B cell (primary cell): Measurements from ENCODE around the gene HDAC7. TPM values are rescaled to one million over a fixed set of nuclear protein-coding genes. Genes with fewer than 3 reads are reported as not detected.
"Not testable (repeated sequence)": the region's sequence is repeated elsewhere in the genome, so short reads cannot be mapped to it uniquely, and the experiment has no call there.

ENCODE experiments used
- ATAC-seq: fragments of 200-7000 bp; cut with Tn5 transposase; one replicate; pipeline ENCODE4 v1.10.0; 2021; ENCODE audit warnings: low read depth, mild to moderate bottlenecking, moderate number of reproducible peaks, moderate library complexity
- CTCF ChIA-PET: fragments of 350-600 bp; sonication (Branson Sonifier 250); formaldehyde crosslinking; loops from one replicate; lab custom pipeline; 2021; ENCODE audit warnings: antibody characterized with exemption, inconsistent platforms; lab: Charles Lee
- POLR2A ChIA-PET: fragments of 350-600 bp; sonication (Branson Sonifier 250); formaldehyde crosslinking; loops from one replicate; lab custom pipeline; 2021; ENCODE audit warnings: antibody characterized with exemption; lab: Charles Lee
- DNase-seq: peaks from one replicate; pipeline ENCODE4 v3.0.0; 2013
- H2AFZ ChIP-seq: 2 replicates; pipeline ENCODE4 v1.6.1; 2012; ENCODE audit warnings: mild to moderate bottlenecking, low read depth, low read length; ENCODE audit not compliant: insufficient read depth, poor library complexity, severe bottlenecking
- H3K27ac ChIP-seq, 2 donors: 1 replicate in 1 of 2; 2 replicates in 1 of 2; pipeline ENCODE4 v1.5.1; 2012 to 2013; ENCODE audit warnings: low read length in 2 of 2, mild to moderate bottlenecking in 2 of 2, moderate library complexity in 1 of 2
- H3K27me3 ChIP-seq, 4 experiments: fragments of 200-600 bp in 1 of 4; sonication (generic) in 1 of 4; replicated peaks in 1 of 4; 1 replicate in 2 of 4; 2 replicates in 2 of 4; pipeline versions ENCODE4 v1.6.1 to v1.7.0; 2013 to 2016; ENCODE audit warnings: low read length in 3 of 4, mild to moderate bottlenecking in 2 of 4, mixed read lengths in 1 of 4, moderate library complexity in 1 of 4; ENCODE audit not compliant: insufficient read depth in 4 of 4, control insufficient read depth in 3 of 4; ENCODE audit errors: control extremely low read depth in 1 of 4
- H3K36me3 ChIP-seq, 2 experiments: replicated peaks in 1 of 2; 1 replicate in 1 of 2; 2 replicates in 1 of 2; pipeline versions ENCODE4 v1.6.1 to v1.7.1; 2013; ENCODE audit warnings: low read length in 1 of 2; ENCODE audit not compliant: insufficient read depth in 2 of 2, control insufficient read depth in 1 of 2; ENCODE audit errors: control extremely low read depth in 1 of 2, extremely low read depth in 1 of 2
- H3K4me1 ChIP-seq, 2 donors: fragments of 200-600 bp in 1 of 2; sonication (generic) in 1 of 2; 1 replicate in 1 of 2; 2 replicates in 1 of 2; pipeline versions ENCODE4 v1.5.1 to v1.6.1; 2013 to 2017; ENCODE audit warnings: low read length in 2 of 2; ENCODE audit not compliant: control insufficient read depth in 2 of 2, insufficient read depth in 2 of 2
- H3K4me2 ChIP-seq: replicated peaks from 2 replicates; pipeline ENCODE3; 2012; ENCODE audit warnings: mild to moderate bottlenecking, low read depth, low read length; ENCODE audit not compliant: poor library complexity, severe bottlenecking
- H3K4me3 ChIP-seq, 5 experiments: fragments of 200-600 bp in 1 of 5; sonication (generic) in 1 of 5; 1 replicate in 3 of 5; 2 replicates in 2 of 5; pipeline versions ENCODE4 v1.5.1 to v1.7.0; 2011 to 2016; ENCODE audit warnings: low read length in 4 of 5, mild to moderate bottlenecking in 4 of 5, low read depth in 2 of 5, control low read depth in 1 of 5, moderate library complexity in 1 of 5; ENCODE audit not compliant: insufficient read depth in 1 of 5; ENCODE audit errors: control extremely low read depth in 1 of 5, extremely low read depth in 1 of 5
- H3K79me2 ChIP-seq: fragments of 200-600 bp; sonication (generic); one replicate; pipeline ENCODE4 v1.6.0; 2016; ENCODE audit warnings: low read length; ENCODE audit not compliant: control insufficient read depth, insufficient read depth
- H3K9ac ChIP-seq: fragments of 200-600 bp; sonication (generic); 2 replicates; pipeline ENCODE4 v1.6.1; 2017; ENCODE audit warnings: mild to moderate bottlenecking, low read length, moderate library complexity
- H3K9me3 ChIP-seq, 3 donors: one replicate each; pipeline versions ENCODE4 v1.6.1 to v1.7.1; 2013; ENCODE audit warnings: low read length in 2 of 3; ENCODE audit not compliant: control insufficient read depth in 2 of 3, insufficient read depth in 1 of 3; ENCODE audit errors: control extremely low read depth in 1 of 3
- H4K20me1 ChIP-seq: 2 replicates; pipeline ENCODE4 v1.6.0; 2012; ENCODE audit warnings: mild to moderate bottlenecking, low read length; ENCODE audit not compliant: insufficient read depth, control insufficient read depth, poor library complexity, severe bottlenecking
- H3K27ac Mint-ChIP-seq: one replicate; pipeline ENCODE4 v1.8.0; 2021; ENCODE audit warnings: mixed read lengths
- H3K27me3 Mint-ChIP-seq: one replicate; pipeline ENCODE4 v1.8.0; 2021; ENCODE audit warnings: mixed read lengths
- H3K4me1 Mint-ChIP-seq: one replicate; pipeline ENCODE4 v1.8.0; 2021; ENCODE audit warnings: mixed read lengths
- H3K4me3 Mint-ChIP-seq: one replicate; pipeline ENCODE4 v1.8.0; 2021; ENCODE audit warnings: mixed read lengths
- H3K9me3 Mint-ChIP-seq: one replicate; pipeline ENCODE4 v1.8.0; 2022; ENCODE audit warnings: mixed read lengths; ENCODE audit not compliant: insufficient read depth
- EZH2 ChIP-seq: IDR thresholded peaks from 2 replicates; pipeline ENCODE4 v1.6.1; 2012; ENCODE audit warnings: borderline replicate concordance, low read depth, mild to moderate bottlenecking, moderate library complexity, low read length; ENCODE audit not compliant: insufficient read depth, poor library complexity, severe bottlenecking
- WGBS: methylation state at CpG from one replicate; pipeline ENCODE4 v1.1.5; 2013; ENCODE audit warnings: missing lambda C conversion rate; ENCODE audit not compliant: insufficient coverage; 5-methylcytosine and 5-hydroxymethylcytosine counted together
- intact Hi-C: fragments of 100-400 bp; cut with micrococcal nuclease; formaldehyde crosslinking; loops from one replicate; pipeline ENCODE4 v1.10.0; 2022
- polyA plus RNA-seq: library from polyadenylated mRNA; depleted of rRNA; stranded (reverse); fragments of >200 nt; gene quantifications from 2 replicates; pipeline ENCODE4 v1.2.3, GENCODE V29; 2012
- total RNA-seq, 2 donors: library from RNA; stranded (reverse); fragments of 120-200 nt in 1 of 2; gene quantifications; 1 replicate in 1 of 2; 2 replicates in 1 of 2; pipeline versions ENCODE4 v1.2.3 to v1.2.4, GENCODE V29; 2013 to 2022
- TF ChIP-seq, protein P1 (sequence below): fragments of 200-600 bp; IDR thresholded peaks from one replicate; pipeline ENCODE4 v1.8.0; 2022; ENCODE audit warnings: antibody characterized with exemption, mild to moderate bottlenecking

Gene HDAC7
- total and polyA plus RNA-seq, 2 donors (not counting 1 experiment from before 2014, with no cell fraction given), result 87.2 to 178 TPM

DNA sequence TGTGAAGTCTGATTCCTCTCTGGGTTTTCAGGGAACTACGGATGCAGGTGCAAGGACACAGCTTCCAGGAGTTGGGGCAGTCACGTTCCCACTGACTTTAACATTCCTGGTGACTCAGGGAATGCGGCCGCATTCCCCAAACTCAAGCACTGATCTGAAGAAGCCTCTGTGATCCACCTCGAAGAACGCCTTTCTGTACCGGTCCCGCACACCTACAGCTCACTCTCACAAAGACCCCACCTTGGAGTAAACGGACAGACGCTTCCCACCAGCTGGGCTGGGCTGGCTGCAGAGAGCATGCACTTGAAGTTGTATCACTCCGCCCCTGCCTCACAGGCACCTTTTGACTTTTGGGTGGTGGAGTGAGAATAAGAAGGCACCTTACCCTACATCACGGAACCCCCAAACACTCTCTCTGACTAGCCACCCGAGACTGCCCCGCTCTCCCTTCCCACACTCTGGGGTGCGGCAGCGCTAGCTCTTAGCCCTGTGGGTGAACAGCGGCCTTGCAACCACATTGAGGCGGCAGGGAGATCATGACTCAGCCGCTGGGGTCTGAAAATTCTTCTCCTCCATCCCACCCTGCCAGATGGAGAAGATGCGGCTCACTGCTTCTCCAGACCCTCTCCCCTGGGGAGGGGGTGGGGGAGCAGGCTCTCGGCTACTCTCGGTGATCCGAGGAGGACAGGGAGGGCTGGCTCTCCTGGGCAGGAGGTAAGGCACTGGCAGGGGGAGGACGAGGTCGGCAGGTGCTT, 23.7 kb upstream of the HDAC7 start:
- Histone ChIP-seq H3K4me1 (no peaks in the 10 kb centered on the region), H3K79me2 (no peaks in the 10 kb centered on the region), H3K36me3 (no peaks in the 10 kb centered on the region), H3K4me3 (no peak overlapping the region), H4K20me1 (no peaks in the 10 kb centered on the region), H2AFZ (no peak overlapping the region), H3K4me2 (no peak overlapping the region), H3K9me3 (no peaks in the 10 kb centered on the region), H3K27me3 (peaks cover 0 to 6% (median 0%) of the 10 kb centered on the region in 4 experiments), H3K27ac (no peak overlapping the region), H3K9ac (no peak overlapping the region)
- intact Hi-C loops, result no loop called here
- no peak for TF ChIP-seq EZH2
- TF ChIP-seq, protein P1, sequence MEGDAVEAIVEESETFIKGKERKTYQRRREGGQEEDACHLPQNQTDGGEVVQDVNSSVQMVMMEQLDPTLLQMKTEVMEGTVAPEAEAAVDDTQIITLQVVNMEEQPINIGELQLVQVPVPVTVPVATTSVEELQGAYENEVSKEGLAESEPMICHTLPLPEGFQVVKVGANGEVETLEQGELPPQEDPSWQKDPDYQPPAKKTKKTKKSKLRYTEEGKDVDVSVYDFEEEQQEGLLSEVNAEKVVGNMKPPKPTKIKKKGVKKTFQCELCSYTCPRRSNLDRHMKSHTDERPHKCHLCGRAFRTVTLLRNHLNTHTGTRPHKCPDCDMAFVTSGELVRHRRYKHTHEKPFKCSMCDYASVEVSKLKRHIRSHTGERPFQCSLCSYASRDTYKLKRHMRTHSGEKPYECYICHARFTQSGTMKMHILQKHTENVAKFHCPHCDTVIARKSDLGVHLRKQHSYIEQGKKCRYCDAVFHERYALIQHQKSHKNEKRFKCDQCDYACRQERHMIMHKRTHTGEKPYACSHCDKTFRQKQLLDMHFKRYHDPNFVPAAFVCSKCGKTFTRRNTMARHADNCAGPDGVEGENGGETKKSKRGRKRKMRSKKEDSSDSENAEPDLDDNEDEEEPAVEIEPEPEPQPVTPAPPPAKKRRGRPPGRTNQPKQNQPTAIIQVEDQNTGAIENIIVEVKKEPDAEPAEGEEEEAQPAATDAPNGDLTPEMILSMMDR, result no peak
- no peak overlapping the region for H3K27ac Mint-ChIP-seq
- no peak overlapping the region for H3K4me3 Mint-ChIP-seq
- ATAC-seq (no peak), DNase-seq (no peak)
- ChIA-PET CTCF (interaction anchor here (3.8 to 23.8 kb wide), 5 partner anchors 12 to 131 kb away, joined by 19 to 1203 read pairs (median 351); partner anchors contain the start of genes HDAC7, RPAP3 and SLC48A1), POLR2A (interaction anchor here (0.7 kb wide), 1 partner anchor 88 kb away, joined by 3 read pairs; no protein-coding TSS in a partner anchor)
- no peaks in the 10 kb centered on the region for H3K4me1 Mint-ChIP-seq
- H3K9me3 Mint-ChIP-seq, result no peaks in the 10 kb centered on the region
- WGBS, result over 99% methylated on average over 12 of the region's 25 CpGs
- H3K27me3 Mint-ChIP-seq, result no peaks in the 10 kb centered on the region

DNA sequence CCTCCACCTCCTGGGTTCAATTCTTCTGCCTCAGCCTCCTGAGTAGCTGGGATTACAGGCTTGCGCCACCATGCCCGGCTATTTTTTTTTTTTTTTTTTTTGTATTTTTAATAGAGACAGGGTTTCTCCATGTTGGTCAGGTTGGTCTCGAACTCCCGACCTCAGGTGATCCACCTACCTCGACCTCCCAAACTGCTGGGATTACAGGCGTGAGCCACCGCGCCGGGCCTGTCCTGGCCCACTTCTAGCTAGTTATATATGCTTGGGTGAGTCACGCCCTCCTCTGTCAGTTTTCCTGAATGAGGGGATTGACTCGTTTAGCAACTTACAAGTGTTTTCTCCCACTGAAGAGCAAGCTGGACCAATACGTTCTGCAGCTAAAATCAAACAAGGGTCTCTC, 22.8 kb upstream of the HDAC7 start:
- H3K36me3 ChIP-seq, H3K27ac Mint-ChIP-seq, POLR2A ChIA-PET, intact Hi-C loops, H3K4me1 ChIP-seq, H2AFZ ChIP-seq, H3K4me3 ChIP-seq, H3K27me3 Mint-ChIP-seq, H3K27me3 ChIP-seq, H3K79me2 ChIP-seq, H3K4me3 Mint-ChIP-seq, H3K27ac ChIP-seq, H3K9me3 Mint-ChIP-seq, DNase-seq, H3K4me1 Mint-ChIP-seq, H3K9ac ChIP-seq, H4K20me1 ChIP-seq, H3K9me3 ChIP-seq, ATAC-seq, H3K4me2 ChIP-seq: not testable (repeated sequence)
- CTCF ChIA-PET, result interaction anchor here (1.2 to 23.8 kb wide), 7 partner anchors 11 to 191 kb away, joined by 3 to 1203 read pairs (median 300); partner anchors contain the start of genes HDAC7, RPAP3, SLC48A1 and TMEM106C
- WGBS, result 98% methylated on average over 7 of the region's 12 CpGs
